Glutamatergic neuron (in vitro differentiated cells): ENCODE data around the gene SEC16B. TPM values are rescaled to one million over a fixed set of nuclear protein-coding genes. Genes with fewer than 3 reads are reported as not detected.

Experiments
- DNase-seq: peaks from one replicate; pipeline ENCODE4 v3.0.0; 2022
- H3K27ac Mint-ChIP-seq: one replicate; pipeline ENCODE4 v1.8.0; 2020; ENCODE audit warnings: mild to moderate bottlenecking, mixed read lengths, inconsistent platforms; ENCODE audit not compliant: unreplicated experiment
- H3K27me3 Mint-ChIP-seq: one replicate; pipeline ENCODE4 v1.8.0; 2020; ENCODE audit warnings: mild to moderate bottlenecking, moderate library complexity, mixed read lengths, inconsistent platforms; ENCODE audit not compliant: unreplicated experiment
- H3K36me3 Mint-ChIP-seq: one replicate; pipeline ENCODE4 v1.8.0; 2020; ENCODE audit warnings: mild to moderate bottlenecking, mixed read lengths, inconsistent platforms; ENCODE audit not compliant: unreplicated experiment
- H3K4me1 Mint-ChIP-seq: one replicate; pipeline ENCODE4 v1.8.0; 2020; ENCODE audit warnings: mild to moderate bottlenecking, low read depth, mixed read lengths, inconsistent platforms; ENCODE audit not compliant: unreplicated experiment
- H3K4me3 Mint-ChIP-seq: one replicate; pipeline ENCODE4 v1.8.0; 2020; ENCODE audit warnings: mild to moderate bottlenecking, mixed read lengths, inconsistent platforms; ENCODE audit not compliant: unreplicated experiment
- H3K9me3 Mint-ChIP-seq: one replicate; pipeline ENCODE4 v1.8.0; 2020; ENCODE audit warnings: mild to moderate bottlenecking, moderate library complexity, mixed read lengths, inconsistent platforms; ENCODE audit not compliant: unreplicated experiment
- total RNA-seq: library from RNA; stranded (reverse); fragmentation: NEBNext Ultra II Directional; extraction: Animal tissue kit (Norgen Biotek cat#: 25700); gene quantifications from one replicate; pipeline ENCODE4 v1.2.1, GENCODE V29; 2021; ENCODE audit not compliant: unreplicated experiment
- TF ChIP-seq, protein P1 (sequence below): fragments of 200-600 bp; sonication (generic); IDR thresholded peaks from one replicate; pipeline ENCODE4 v1.5.0; 2021; ENCODE audit not compliant: partially characterized antibody, unreplicated experiment

The SEC16B gene
- total RNA-seq, 1 donor from 2014 or later = 0.93 TPM

DNA sequence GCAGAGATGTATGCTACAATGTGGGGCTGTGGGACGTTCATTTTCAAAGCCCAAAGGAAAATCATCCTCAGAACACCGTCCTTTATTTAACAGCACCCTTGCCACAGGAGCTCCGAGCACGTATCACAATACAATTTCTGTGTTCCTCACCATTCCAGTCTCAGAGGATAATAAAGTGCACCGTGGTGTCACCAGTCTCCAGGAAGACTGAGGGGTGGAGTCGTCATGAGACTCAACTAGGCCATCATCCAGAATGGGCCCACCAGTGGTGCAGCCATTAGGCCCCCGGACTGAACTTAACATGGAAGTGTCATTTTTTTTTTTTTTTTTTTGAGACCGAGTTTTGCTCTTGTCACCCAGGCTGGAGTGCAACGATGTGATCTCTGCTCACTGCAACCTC is 17.2 kb downstream of the SEC16B start:
- no peaks in the 10 kb centered on the region for H3K36me3 Mint-ChIP-seq
- H3K9me3 Mint-ChIP-seq = no peaks in the 10 kb centered on the region
- DNase-seq = no peak
- TF ChIP-seq, protein P1, sequence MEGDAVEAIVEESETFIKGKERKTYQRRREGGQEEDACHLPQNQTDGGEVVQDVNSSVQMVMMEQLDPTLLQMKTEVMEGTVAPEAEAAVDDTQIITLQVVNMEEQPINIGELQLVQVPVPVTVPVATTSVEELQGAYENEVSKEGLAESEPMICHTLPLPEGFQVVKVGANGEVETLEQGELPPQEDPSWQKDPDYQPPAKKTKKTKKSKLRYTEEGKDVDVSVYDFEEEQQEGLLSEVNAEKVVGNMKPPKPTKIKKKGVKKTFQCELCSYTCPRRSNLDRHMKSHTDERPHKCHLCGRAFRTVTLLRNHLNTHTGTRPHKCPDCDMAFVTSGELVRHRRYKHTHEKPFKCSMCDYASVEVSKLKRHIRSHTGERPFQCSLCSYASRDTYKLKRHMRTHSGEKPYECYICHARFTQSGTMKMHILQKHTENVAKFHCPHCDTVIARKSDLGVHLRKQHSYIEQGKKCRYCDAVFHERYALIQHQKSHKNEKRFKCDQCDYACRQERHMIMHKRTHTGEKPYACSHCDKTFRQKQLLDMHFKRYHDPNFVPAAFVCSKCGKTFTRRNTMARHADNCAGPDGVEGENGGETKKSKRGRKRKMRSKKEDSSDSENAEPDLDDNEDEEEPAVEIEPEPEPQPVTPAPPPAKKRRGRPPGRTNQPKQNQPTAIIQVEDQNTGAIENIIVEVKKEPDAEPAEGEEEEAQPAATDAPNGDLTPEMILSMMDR = no peak
- peaks cover 1% of the 10 kb centered on the region for H3K27me3 Mint-ChIP-seq
- no peak overlapping the region for H3K4me3 Mint-ChIP-seq
- H3K27ac Mint-ChIP-seq = no peak overlapping the region
- peaks cover 3% of the 10 kb centered on the region for H3K4me1 Mint-ChIP-seq

DNA sequence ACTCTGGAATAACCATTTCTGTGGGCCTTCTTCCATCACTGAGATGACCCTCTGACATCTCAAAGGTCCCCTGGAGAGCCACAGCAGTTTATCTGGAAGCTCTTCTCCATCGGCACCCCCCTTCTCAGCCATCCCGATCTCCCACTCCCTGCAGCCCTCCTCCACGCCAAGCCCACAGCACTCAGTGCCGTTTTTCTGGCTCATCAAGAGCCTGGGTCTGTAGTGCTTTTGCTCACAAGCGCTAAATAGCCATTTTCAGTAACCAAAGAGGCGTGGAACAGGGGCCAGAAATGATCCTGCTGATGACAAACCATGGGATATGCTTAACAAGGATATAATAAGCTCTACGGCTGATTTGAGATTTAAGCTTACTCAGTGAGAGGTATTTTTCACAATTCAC is 17.6 kb downstream of the SEC16B start:
- peaks cover 3% of the 10 kb centered on the region for H3K4me1 Mint-ChIP-seq
- H3K9me3 Mint-ChIP-seq = no peaks in the 10 kb centered on the region
- no peak for DNase-seq
- no peak overlapping the region for H3K4me3 Mint-ChIP-seq
- H3K27ac Mint-ChIP-seq = no peak overlapping the region
- H3K36me3 Mint-ChIP-seq = no peaks in the 10 kb centered on the region
- H3K27me3 Mint-ChIP-seq = peaks cover 1% of the 10 kb centered on the region
- TF ChIP-seq, protein P1 = no peak

DNA sequence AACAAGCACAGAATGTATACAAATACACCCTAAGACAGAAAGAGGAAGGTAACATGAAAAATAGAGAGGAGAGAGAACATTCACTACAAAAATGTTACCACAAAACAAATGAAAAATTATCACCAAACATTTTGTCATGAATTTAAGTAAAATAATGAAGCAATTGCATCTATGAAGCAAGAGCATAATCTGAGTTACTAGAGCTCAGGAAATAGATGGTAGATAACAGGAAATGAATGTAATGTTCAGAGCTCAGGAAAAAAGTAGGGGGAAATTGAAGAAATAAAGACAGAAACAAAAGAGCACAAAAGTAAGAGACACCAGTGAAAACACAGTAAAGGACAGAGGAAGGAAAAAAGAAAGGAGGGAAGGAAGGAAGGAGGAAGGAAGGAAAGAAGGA is 19.4 kb downstream of the SEC16B start:
- H3K4me1 Mint-ChIP-seq = peaks cover 14% of the 10 kb centered on the region
- no peaks in the 10 kb centered on the region for H3K36me3 Mint-ChIP-seq
- no peak overlapping the region for H3K4me3 Mint-ChIP-seq
- TF ChIP-seq, protein P1 = no peak
- peaks cover 7% of the 10 kb centered on the region for H3K27me3 Mint-ChIP-seq
- H3K27ac Mint-ChIP-seq = no peak overlapping the region
- no peaks in the 10 kb centered on the region for H3K9me3 Mint-ChIP-seq
- no peak for DNase-seq

DNA sequence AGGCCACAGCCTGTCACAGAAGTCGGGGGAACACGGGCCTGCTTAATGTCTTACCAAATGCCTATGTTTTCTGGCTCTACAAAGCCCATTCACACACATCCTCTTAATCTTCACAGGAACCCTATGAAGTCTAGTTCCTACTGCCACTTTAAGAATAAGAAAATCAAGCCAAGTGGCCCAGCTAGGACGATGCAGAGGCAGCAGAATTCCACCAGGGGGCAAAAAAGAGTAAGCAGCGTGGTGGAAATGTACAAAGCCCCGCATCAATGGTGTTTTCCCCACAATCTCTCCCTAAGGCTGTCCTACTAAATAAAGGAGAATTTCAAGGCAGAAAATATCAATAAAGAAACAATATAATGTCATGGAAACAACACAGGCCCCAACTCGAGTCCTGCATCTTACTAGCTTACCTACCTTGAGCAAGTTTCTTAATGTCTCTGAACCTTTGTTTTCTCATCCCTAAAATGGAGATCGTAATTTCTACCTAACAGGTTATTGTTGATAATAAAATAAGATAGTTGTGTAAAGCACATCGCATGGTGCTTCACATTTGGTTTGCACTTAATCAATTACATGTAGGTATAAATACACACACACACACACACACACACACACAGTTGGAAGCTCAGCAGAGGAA is 21.4 kb downstream of the SEC16B start:
- Mint-ChIP-seq H3K27me3 (peaks cover 6% of the 10 kb centered on the region), H3K27ac (no peak overlapping the region), H3K36me3 (no peaks in the 10 kb centered on the region), H3K4me1 (peaks cover 14% of the 10 kb centered on the region), H3K4me3 (no peak overlapping the region), H3K9me3 (no peaks in the 10 kb centered on the region)
- TF ChIP-seq, protein P1 = peak; percentile 92
- peak; percentile 71 for DNase-seq

DNA sequence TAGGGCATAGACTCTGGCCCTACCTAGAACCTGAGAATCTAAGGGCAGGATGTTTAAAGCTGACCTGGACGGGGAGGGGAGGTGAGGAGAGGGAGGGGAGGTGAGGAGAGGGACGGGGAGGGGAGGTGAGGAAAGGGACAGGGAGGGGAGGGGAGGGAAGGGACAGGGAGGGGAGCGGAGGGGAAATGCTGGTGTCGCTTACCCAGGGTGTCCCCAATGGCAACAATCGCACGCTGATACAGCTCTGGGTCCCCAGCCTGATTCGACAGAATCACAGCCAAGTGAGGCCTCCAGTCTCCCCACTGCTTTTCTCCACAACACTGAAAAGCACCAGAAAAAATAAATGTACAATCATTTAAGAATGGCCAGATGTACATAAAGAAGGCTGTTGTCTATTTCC is 22.2 kb downstream of the SEC16B start:
- Mint-ChIP-seq H3K4me1 (peaks cover 14% of the 10 kb centered on the region), H3K27me3 (peaks cover 6% of the 10 kb centered on the region), H3K36me3 (no peaks in the 10 kb centered on the region), H3K27ac (no peak overlapping the region), H3K9me3 (no peaks in the 10 kb centered on the region), H3K4me3 (no peak overlapping the region)
- TF ChIP-seq, protein P1 = no peak
- DNase-seq = no peak
